ENCODE data around the gene CACNA2D3.

The CACNA2D3 gene

DNA sequence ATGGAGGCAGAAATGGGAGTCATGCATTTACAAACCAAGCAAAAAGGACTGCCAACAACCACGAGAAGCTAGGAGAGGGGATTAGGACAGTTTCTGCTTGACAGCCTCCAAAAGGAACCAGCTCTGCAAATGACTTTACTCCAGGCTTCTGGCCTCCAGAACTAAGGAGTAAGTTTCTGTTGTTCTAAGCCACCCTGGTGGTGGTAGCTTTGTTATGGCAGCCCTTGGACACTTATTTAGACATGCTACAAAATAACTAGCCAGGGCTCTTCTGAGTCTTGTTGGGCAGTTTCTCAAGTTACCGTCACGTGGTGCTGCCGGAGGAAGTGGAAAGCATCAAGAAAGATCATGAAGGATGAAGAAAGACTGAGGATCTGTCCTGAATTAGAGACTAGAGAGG lies 419.0 kb downstream of the CACNA2D3 start:
- DNase-seq, result no peak

DNA sequence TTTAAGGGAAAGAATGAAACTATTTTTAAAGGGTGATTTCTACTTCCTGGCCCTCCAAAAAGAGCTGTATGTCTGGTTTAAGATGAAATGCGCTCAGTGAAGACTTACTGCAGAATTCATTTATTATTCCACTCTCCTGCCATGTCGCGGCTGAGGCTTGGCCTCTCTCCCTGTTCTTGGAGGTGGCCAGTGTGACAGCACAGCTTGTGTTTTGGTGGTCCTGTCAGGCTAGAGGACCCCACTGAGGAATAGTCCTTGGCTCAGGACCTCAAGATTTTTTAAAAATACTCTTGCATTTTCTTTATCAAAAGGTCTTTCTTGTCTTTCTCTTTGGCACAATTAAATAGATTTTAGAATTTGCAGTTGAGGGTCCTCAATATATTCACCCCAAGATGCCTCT lies 421.1 kb downstream of the CACNA2D3 start:
- no peak for DNase-seq

DNA sequence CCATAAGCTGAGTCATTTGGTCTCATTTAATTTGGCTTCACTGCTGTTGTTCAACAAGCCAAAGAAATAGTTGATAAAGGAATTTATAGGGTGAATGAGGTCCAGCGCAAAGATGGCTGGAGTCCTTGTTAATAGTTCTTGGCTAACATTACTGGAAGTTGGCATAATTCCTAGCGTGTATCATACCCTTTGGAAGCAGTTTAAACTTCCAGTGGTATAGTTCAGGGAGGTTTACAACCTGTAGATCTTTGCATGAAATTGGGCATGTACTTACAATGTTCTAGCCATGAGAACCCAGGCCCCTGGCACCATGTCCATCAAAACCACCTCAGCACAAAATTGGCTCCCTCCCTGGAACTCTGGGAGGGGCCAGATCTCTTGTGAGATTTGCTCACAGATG lies 424.7 kb downstream of the CACNA2D3 start:
- DNase-seq, result no peak

DNA sequence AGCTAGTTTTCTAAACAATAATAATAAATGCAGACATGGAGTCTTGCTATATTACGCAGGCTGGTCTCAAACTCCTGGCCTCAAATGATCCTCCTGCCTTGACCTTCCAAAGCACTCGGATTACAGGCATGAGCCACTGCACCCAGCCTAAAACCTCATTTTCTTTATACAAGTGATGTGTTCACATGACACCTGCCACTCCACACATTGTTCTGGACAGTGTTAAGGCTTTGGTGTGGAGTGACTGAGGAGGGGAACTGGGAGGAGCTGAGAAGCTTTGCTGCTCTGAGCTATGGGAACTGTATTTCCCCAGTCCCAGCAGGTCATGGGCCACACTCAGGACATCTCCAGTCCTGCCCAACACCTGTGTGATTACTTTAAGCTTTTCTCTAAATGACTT lies 425.5 kb downstream of the CACNA2D3 start:
- no peak for DNase-seq

DNA sequence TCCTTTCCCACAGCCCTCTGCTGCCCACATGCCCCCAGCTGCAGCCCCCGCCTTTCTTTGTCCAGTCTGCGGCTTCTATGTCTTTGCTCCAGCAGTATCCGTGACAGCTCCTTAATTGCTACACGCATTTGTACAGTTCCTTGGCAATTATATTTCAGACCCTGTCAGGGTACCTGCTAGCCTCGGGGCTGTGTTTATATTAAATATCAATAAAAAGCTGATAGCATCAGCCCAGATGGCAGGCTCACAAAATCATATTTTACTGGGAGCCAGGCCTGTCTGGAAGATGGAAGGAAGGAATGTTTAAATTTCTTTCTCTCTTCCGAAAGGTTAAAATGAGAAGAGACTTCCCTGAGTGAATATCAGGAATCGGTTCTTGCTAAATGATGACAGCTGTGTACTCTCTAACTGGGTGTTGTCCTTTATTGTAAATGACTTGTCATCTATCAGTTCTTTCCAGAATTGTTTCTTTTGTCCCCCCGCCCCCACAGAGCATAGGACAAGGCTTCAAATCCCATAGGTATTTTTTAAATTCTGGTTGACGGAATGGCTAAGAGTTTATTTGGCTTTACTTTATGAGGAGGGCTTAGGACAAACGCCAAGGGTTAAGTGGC lies 427.4 kb downstream of the CACNA2D3 start:
- DNase-seq, result no peak

DNA sequence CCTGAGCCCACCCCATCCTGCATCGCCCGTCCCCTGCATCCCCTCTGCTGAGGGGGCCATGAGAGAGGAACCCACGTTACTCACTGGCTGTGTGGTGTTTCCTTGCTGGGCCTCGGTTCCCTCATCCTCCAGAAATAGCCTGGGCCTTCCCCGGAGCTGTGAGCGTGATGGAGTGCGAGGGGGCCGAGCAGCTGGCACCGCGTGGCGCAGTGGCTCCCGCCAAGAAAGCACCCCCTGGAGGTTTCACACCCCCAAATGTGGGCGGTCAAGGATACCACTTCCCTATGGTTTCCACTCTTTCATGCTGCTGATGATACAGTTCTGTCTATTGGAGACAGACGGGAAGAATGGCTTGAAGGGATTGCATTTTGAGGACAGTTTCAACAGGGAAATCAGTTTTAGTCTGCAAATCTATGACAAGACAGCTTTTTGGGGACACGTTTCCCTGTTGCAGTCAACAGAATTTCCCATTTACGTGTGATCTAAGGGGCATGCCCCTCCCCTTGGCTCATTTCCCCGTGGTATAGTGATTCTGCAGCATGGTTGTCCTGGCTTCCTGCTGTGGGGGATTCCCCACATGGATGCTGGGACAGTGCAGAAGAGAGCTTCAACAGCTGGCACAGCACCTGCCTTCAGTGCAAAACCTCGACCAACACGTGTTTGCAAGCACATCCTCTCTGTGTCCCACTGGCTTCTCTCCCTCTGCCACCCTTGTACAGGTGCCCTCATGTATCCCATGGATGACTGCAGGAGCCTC lies 428.0 kb downstream of the CACNA2D3 start:
- no peak for DNase-seq

DNA sequence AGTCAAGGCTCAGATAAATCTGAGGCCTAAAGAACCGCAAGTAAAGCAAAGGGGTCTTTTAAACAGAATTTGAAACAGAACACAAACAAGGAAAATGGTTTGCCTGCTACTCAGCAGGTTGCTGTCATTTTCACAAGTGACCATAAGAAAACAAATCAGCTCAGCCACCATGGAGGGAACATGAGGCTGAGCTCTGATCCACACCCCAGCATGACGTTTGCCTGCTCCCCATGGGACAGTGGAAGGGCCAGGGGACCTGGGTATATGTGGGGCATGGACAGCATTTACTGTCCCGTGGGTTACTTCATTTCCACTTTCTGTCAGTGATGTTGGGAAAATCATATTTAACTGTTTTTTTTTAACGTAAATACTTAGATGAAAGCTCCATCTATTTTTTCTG lies 434.3 kb downstream of the CACNA2D3 start:
- DNase-seq, result no peak

DNA sequence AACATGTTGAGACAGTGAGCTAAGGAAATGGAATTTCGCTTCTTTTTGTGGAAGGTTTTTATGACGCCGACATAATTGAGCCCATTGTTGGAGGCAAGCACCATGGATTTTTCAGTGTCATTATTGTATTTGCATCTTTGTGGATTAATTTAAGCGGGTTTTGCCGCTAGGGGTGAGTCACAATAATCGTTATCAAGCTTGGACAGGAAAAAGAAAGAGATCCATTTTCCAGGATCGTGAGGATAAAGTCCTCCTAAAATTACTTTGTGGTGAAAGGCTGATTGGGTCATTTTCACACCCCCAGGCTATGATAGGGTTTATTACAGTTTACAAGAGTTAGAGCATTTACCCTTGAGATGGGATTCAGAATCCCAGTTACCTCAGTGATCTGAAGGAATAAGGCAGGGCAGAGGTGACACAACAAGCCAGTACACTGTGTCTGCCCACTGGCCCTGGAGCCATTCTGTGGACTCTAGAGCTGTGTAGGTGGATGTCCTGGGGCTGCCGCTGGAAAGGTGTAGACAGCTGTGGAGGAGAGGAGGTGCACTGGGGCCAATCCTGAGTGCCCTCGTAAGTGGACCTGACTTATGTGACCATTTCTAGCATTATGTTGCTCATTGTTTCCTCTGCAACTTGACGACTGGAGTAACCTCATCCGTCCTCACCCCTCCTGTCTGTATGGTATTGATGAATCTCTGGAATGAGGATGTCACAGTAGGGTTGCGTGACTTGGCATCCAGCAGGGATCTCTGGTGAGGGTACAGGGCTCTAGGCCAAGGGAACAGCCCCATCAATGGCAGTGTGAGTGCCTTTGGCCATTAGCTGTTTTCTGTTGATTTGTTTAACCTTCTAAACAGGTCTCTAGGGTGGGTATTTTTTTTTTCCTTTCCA lies 435.4 kb downstream of the CACNA2D3 start:
- DNase-seq, result no peak

DNA sequence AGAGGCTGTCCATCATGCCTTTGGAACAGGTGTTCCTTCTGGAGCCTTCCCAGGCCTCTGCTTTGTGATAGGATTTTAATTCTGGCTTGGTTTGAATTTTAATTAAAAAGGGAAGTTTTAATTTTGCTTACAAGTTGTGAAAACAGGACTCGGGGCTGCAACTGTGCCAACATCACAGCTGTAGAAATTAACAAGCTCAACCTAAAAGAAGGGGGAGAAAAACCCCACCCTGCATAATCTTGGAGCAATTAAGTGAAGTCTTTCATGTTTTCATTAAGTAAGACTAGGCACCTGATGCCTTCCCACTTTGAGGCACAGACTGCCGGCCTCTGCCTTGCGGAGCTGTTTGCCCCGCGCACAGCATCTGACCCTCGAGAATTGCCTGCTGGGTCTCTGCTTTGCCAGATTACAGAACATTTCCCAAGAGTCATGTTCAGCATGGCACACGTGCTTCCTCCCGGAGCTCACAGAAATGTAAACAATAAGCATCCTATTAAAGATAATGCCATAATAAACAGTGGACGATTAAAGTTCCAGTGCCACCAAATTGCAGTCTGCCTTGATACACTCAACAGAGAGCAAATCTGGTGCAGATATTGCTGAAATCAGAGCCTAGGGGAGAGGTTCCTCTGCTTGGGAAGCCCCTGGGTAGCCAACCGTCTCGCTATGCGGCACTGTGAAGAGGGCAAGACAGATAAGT lies 441.3 kb downstream of the CACNA2D3 start:
- no peak for DNase-seq

DNA sequence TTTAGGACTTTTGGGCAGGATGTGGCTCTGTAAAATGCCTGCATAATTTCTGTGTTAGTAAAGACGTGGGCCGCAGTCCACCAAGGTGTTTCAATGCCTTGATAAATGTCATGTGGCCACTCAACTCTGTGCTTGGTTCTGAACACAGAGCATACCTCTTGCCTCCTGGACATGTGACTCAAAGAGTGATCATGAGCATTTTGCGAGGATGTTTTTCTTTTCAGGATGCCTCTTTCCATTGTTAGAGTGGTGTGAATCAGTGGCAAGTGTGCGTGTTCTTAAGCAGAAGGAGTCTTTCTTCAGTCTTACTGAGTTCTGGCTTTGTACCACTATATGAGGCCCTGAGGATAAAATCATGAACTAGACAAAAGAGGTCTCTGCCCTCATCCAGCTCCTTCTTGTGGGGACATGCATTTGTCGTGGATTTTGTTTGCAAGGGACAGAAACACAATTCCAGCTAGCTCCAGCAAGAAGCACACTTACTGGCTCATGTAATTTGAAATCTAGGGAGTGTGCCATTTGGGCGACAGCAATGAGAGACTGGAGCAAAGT lies 442.1 kb downstream of the CACNA2D3 start:
- no peak for DNase-seq

DNA sequence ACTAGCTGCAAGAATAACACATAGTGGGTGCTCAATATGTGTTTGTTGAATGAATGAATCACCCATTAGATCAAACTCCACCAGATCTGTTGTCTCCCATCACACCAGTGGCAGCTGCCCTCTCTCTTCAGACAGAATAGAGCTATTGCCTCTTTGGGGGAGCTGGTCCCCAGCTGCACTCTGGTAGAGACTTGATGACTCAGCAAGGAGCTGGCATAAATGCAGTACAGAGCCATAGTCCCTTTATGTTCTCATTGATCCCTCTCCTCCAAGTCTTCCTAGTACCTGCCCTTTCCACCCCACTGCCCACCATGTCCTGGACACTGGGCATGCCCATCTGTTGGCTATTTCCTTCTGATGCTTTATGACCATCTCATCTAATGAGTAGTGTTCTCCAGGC lies 443.6 kb downstream of the CACNA2D3 start:
- DNase-seq, result no peak

DNA sequence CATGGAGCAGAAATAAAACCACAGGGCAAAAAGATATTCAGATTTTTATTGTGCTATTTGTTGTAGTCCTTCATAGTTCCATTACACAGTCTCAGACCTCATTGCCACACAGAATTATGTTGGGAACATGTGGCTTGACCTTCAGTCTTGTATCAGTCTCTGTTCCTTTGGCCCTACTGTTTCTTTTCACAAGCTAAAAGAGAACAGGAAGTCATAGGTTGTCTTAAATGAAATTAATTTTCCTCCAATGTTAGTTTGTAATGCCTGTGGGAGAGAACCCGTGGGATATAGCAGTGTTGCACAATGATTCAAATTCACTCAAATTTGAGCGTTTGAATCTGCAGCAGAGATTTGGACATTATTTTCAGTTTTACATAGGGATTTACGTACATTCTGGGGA lies 445.6 kb downstream of the CACNA2D3 start:
- DNase-seq, result no peak

DNA sequence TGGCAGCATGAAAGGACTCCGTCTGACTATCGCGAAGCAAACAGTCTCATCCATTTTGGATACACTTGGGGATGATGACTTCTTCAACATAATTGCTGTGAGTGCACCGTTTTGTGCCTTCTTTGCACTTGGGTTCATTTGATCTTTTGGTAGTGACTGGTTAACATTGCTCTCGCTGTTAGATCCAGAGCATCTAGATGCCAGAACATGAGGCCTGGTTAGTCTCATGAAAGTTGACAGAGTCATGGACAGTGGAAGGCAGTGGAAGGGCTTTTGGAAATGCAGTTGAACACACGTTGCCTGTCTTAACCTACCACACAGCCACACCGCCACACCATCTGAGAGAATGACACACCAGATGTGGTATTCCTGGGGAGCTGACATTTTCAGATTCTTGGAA lies 447.7 kb downstream of the CACNA2D3 start:
- DNase-seq, result no peak

DNA sequence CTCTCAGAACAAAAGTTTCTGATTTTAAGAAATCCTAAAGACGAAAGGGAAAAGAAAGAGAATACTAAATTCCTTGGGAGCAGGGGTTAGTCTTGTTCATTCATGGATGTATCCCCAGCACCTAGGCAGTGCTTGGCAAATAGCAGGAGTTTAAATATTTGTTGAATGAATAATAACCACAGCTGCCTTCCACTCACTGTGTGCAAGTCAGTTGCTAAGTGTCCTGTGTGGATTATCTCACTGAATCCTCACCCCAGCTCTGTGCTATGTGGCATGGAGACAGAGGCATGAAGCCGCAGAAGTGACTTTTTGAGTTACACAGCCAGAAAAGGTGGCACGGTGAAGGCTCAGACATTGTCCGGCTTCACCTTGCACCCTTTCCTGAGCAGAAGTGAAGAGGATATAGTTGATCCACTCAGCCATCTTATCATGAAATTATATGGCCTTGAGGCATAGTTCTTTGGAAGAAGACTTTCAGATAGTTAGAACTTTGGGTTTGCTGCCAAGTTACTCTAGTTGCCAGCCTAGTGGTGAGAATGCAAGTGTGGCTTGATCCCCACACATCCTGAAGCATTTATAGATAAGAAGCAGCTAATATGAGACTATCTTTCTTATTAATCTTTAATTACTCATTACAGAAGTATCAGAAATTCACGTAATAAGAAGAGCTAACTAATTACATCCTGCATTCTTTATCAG lies 450.0 kb downstream of the CACNA2D3 start:
- no peak for DNase-seq

DNA sequence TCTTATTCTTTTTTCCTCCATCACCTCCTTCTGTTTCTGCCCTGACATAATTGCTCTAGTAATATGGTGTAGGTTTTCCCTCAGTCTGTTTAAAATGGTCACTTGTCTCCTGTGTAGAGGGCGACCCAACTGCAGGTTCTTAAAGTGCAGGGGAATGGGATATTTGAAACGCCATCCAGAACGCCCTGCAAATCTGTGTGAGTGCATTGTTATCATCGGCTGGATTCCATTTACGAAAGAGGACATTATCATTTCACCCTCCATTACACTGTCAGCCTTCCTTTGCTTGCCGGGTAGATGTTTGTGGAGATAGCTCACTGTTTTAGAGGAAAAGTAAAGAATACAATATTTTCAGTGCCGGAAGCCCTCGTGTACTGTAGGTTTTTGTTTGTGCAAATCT lies 451.5 kb downstream of the CACNA2D3 start:
- DNase-seq, result no peak

DNA sequence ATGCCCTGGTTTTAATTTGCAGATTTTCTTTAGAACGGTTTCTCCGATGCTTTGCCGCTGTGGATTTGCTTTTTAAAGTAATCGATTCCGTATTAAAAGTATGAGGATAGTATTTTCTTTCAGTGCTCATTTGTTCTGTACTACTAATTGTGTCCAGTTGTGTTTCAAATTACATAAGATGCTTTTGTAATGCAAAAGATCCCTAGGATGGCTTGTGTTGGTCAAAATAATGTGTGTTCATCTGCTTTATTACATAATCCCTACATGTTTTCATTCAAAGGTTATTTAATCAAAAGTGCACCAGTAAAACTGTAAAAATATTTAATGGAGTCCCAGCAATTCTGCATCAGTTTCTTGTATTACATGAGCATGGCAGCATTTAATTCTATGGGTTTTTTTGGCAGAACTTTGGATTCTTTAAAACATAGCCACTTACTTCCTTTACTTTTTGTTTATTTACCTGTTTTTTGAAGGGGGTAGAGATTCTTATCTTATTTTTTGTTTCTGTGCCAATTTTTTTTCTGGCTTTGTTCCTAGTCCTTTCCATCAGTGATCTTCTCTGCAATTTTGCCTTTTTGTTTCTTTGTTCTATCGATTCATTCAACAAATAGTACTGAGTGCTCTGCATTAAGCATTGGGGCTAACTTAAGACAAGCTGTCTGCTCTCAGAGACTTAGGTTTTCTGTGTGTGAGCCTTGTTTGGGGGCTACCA lies 452.7 kb downstream of the CACNA2D3 start:
- DNase-seq, result no peak

DNA sequence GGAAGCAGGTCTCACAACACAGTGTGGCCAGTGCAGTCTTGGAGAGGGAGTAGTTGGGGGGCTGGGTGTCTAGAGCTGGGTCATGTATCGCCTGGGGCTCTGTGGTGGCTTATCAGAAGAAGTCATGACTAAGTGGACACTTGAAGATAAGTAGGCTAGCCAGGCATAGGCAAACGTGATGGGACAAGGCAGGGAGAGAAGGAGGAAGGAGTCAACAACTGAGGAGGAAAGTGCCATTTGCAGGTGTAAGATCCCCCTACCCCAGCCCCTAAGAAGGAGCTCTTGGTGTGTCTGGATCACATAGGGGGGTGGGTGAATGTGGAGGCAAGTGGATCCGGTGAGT lies 453.2 kb downstream of the CACNA2D3 start:
- no peak for DNase-seq

DNA sequence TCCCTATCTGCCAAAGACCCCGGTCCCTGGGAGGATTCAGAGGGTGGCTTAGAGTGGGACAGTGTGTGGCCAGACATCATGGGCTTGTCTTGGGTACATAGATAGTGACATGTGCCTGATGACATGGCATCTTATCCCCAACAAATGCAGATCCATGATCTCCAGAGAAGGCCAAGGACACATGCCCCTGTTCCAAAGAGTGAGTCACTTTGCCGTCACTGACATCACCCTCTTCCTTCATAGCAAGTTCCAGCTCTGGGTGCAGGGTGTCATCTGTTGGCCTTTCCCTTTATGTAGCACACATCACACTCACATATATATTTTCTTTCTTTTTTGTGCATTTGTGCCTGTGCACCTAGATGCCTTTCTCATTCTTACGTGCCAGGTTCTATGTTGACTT lies 455.0 kb downstream of the CACNA2D3 start:
- no peak for DNase-seq

DNA sequence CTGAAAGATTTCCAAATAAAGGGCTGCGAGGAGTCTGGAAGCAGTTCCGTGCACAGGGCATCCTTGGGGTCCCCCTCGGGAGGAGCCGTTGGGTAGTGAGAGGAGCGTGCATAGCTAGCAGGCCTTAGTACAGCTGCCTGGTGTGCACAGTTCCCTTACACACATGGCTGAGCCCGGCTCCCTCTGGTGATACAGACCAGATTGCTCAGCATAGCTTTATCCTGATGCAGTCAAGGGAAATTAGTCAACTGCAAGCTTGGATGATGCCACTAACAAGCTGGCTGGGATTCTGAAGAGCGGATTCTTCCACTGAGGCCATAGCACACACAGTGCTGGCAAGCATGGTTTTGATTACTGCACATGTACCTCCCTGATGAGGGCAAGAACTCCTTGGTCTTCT lies 456.1 kb downstream of the CACNA2D3 start:
- DNase-seq, result no peak

DNA sequence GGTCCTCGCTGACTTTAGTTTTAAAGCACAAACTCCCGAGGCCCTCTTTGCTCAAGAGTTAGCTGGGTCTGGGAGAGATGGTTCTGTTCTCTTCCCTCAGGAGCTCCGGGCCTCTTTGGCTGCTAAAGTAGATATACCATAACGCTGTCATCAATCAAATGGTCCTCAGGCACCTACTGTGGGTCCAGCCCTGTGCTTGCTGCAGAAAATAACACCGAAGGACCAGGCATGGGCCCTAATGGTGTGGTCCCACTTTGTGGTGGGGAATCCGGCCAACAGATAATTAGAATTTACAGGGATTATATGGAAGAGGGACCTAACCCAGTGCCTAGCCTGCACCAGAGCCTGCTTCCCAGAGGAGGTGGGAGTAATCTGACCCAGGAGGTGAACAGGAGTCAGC lies 458.1 kb downstream of the CACNA2D3 start:
- no peak for DNase-seq

DNA sequence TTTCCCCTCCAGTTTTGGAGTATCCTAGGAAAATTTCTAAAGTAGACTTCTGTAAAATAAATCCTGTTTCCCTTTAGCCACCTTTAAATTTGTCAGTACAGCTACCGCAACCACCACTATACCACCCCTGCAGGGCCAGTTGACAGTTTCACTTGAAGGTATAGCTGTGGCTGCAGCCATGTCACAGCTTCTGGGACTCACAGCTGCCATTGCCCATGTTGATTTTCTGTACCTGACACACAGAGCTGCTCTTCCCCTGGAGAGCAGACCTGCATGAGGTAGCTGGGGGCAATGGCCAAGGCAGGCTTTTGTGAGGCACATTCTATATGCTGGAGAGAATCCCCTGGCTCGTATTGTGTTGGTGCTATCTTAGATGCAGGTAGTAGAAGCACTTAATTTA lies 460.1 kb downstream of the CACNA2D3 start:
- DNase-seq, result no peak

DNA sequence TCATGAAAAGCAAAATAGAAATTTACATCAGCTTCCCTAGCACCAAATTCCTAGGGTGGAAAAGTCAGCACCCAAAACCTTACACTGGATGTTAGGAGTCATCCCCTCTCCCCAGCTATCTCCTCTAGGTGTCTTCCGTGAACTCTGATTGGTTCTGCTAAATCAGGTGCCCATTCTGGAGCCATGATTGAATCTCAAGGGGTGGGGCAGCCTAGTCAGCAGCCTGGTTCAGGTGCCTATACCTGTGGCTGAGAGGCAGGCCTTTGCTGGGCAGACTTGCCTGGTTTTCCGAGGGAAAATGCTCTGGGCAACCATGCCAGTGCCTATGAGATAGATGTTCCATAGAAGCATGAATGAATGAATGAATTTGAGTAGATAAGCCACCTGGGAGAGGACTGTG lies 468.8 kb downstream of the CACNA2D3 start:
- no peak for DNase-seq

All from activated CD4-positive, CD25-positive, alpha-beta regulatory T cell treated with anti-CD3 and anti-CD28 coated beads, Interleukin-2, amount 50 U/mL, for 72 hours (primary cell).